ENCODE results near the gene TM4SF5.
"Not testable (repeated sequence)": the region's sequence is repeated elsewhere in the genome, so short reads cannot be mapped to it uniquely, and the experiment has no call there.

Gene TM4SF5

DNA sequence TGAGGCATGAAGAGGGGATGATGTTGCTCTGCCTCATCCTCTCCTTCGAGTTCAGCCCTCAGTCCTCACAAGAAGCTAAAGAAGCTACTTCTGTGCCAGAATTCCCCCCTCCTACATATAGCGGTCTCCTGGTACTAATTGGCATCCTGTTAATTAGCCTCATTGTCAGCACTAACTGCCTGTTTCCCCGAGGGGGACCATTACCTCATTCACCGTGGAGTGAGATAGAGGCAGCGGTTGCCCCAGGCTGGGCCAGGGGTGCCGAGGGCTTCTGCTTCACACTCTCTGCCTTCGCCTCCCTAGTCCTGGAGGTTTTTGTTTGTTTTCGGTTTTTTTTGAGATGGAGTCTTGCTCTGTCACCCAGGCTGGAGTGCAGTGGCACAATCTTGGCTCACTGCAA is 55.7 kb downstream of the TM4SF5 start:
- Mint-ChIP-seq H3K4me3 (no peak overlapping the region), H3K9me3 (no peaks in the 10 kb centered on the region), H3K27ac (no peak overlapping the region)

DNA sequence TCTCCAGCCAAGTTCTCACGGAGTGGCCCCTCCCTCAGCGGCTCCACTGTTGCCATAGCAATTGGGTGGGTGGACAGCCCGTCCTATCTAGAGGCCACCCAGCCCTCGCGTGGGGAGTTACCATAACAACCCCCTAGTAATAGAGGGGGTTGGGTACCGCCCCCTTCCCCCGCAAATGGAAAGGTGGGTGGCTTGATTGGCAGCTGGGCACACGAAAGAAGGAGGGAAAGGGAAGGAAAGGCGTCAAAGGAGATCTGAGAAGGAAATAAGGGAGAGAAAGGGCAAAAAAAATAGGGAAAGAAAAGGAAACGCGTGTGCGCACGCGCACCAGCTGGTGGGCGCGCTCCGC is 61.1 kb downstream of the TM4SF5 start:
- DNase-seq (ENCODE audit: low spot score in 2 of 2); H3K9me3 Mint-ChIP-seq: not testable (repeated sequence)
- peaks cover 15% of the 10 kb centered on the region for H3K36me3 Mint-ChIP-seq
- ATAC-seq: peak; percentile 42
- peak overlapping the region; percentile 97 for H3K27ac Mint-ChIP-seq
- peak overlapping the region; percentile 85 for H3K4me3 Mint-ChIP-seq
- peaks cover 41% of the 10 kb centered on the region for H3K4me1 Mint-ChIP-seq

More for the DNA sequence above, 55.7 kb downstream of the TM4SF5 start:
- no peak for DNase-seq (ENCODE audit: low spot score in 2 of 2)
- Mint-ChIP-seq H3K36me3 (no peaks in the 10 kb centered on the region), H3K4me1 (no peaks in the 10 kb centered on the region)
- ATAC-seq: no peak
